ENCODE data around the gene INTS2. TPM values are rescaled to one million over a fixed set of nuclear protein-coding genes. Genes with fewer than 3 reads are reported as not detected.

Gene INTS2
- total and polyA plus RNA-seq, 2 donors (not counting 1 experiment from before 2014, with no cell fraction given), result 3.5 to 19.5 TPM

DNA sequence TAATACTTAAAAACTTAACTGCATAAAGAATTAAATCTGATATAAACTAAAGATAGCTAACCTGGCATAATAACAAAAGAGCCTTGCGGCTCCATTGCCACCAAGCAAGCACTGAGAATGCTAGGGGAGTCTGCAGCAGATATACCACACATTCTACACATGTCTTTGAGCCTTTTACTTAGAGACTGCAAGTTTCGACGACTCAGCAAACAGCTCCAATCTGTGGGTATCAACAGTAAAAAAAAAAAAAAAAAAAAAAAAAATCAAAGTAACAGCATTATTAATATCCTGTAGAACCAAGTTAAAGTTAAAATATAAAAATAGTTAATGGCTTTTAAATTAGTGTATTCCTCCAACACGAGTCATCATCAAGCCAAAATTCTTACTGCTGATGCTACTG is 27.8 kb upstream of the INTS2 start:
- intact Hi-C loops (cut with micrococcal nuclease), result no loop called here
- Histone ChIP-seq H3K27ac (ENCODE audit: low read length in 2 of 2) (no peak overlapping the region), H4K20me1 (ENCODE audit: control insufficient read depth, insufficient read depth, low read length, poor library complexity, severe bottlenecking) (no peaks in the 10 kb centered on the region), H2AFZ (ENCODE audit: insufficient read depth, low read depth, low read length, poor library complexity, severe bottlenecking) (no peak overlapping the region), H3K9me3 (ENCODE audit: control extremely low read depth in 1 of 3, control insufficient read depth in 2 of 3, insufficient read depth in 1 of 3, low read length in 2 of 3) (no peaks in the 10 kb centered on the region), H3K4me2 (replicated peaks; ENCODE audit: low read depth, low read length, poor library complexity, severe bottlenecking) (no peak overlapping the region), H3K27me3 (replicated peaks in 1 of 4; ENCODE audit: control extremely low read depth in 1 of 4, control insufficient read depth in 3 of 4, insufficient read depth in 4 of 4, low read length in 3 of 4) (no peaks in the 10 kb centered on the region), H3K4me3 (ENCODE audit: control extremely low read depth in 1 of 5, extremely low read depth in 1 of 5, insufficient read depth in 1 of 5, low read depth in 2 of 5, low read length in 4 of 5) (no peak overlapping the region), H3K9ac (ENCODE audit: low read length) (no peak overlapping the region), H3K36me3 (replicated peaks in 1 of 2; ENCODE audit: control extremely low read depth in 1 of 2, control insufficient read depth in 1 of 2, extremely low read depth in 1 of 2, insufficient read depth in 2 of 2, low read length in 1 of 2) (peaks cover 14 to 70% of the 10 kb centered on the region in 2 experiments), H3K79me2 (ENCODE audit: control insufficient read depth, insufficient read depth, low read length) (no peaks in the 10 kb centered on the region), H3K4me1 (ENCODE audit: control insufficient read depth in 2 of 2, insufficient read depth in 2 of 2, low read length in 2 of 2) (no peaks in the 10 kb centered on the region)
- H3K27ac Mint-ChIP-seq, result no peak overlapping the region
- CTCF ChIA-PET, result no interaction called here
- no CpG with 5 or more reads among the region's 4 CpGs for WGBS (ENCODE audit: insufficient coverage)
- H3K27me3 Mint-ChIP-seq, result no peaks in the 10 kb centered on the region
- POLR2A ChIA-PET, result no interaction called here
- ATAC-seq (ENCODE audit: low read depth), result no peak
- H3K4me3 Mint-ChIP-seq, result no peak overlapping the region
- H3K9me3 Mint-ChIP-seq (ENCODE audit: insufficient read depth), result no peaks in the 10 kb centered on the region
- TF ChIP-seq EZH2 (IDR thresholded peaks at IDR 0.05; ENCODE audit: borderline replicate concordance, insufficient read depth, low read depth, low read length, poor library complexity, severe bottlenecking), result no peak
- TF ChIP-seq, protein P1, sequence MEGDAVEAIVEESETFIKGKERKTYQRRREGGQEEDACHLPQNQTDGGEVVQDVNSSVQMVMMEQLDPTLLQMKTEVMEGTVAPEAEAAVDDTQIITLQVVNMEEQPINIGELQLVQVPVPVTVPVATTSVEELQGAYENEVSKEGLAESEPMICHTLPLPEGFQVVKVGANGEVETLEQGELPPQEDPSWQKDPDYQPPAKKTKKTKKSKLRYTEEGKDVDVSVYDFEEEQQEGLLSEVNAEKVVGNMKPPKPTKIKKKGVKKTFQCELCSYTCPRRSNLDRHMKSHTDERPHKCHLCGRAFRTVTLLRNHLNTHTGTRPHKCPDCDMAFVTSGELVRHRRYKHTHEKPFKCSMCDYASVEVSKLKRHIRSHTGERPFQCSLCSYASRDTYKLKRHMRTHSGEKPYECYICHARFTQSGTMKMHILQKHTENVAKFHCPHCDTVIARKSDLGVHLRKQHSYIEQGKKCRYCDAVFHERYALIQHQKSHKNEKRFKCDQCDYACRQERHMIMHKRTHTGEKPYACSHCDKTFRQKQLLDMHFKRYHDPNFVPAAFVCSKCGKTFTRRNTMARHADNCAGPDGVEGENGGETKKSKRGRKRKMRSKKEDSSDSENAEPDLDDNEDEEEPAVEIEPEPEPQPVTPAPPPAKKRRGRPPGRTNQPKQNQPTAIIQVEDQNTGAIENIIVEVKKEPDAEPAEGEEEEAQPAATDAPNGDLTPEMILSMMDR (IDR thresholded peaks at IDR 0.05), result no peak
- no peak for DNase-seq
- H3K4me1 Mint-ChIP-seq, result no peaks in the 10 kb centered on the region

DNA sequence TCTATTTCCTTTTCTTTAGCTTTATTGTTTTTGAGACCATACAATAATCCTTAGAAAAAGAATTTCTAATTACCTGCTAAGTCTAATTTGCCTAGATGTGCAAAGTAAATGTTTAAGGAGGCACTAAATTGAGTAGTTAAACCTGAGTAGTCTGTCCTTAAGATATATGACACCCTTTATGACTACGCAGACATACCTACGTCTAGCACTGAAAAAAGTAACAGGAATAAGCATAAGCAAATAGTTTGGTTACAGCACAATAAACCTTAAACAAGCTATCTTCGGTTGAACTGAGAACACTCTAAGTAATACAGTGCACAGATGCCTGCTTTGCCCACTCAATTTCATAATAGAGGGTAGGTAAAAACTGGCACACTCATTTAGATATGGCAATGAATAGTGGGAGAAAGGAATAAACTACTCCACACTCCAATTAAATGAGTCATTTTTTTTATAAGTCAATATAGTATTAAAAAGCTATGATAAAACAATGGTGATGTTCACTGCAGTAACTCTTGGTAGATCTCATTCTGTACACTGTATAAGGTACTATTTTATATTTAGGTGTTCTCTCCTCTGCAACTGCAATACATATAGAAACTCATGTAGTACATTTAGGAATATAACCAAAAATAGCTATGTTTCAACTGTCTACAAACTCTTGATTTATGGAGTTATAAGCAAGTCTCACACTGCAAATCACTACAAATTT is 19.7 kb upstream of the INTS2 start:
- ChIA-PET CTCF (interaction anchor here (0.7 to 1.7 kb wide), 2 partner anchors 13 to 162 kb away, joined by 3 to 4 read pairs; no protein-coding TSS in a partner anchor), POLR2A (no interaction called here)
- ATAC-seq (ENCODE audit: low read depth), result no peak
- no CpG with 5 or more reads among the region's 3 CpGs for WGBS (ENCODE audit: insufficient coverage)
- Histone ChIP-seq H3K36me3 (replicated peaks in 1 of 2; ENCODE audit: control extremely low read depth in 1 of 2, control insufficient read depth in 1 of 2, extremely low read depth in 1 of 2, insufficient read depth in 2 of 2, low read length in 1 of 2) (peaks cover 18 to 72% of the 10 kb centered on the region in 2 experiments), H2AFZ (ENCODE audit: insufficient read depth, low read depth, low read length, poor library complexity, severe bottlenecking) (no peak overlapping the region), H3K27me3 (replicated peaks in 1 of 4; ENCODE audit: control extremely low read depth in 1 of 4, control insufficient read depth in 3 of 4, insufficient read depth in 4 of 4, low read length in 3 of 4) (no peaks in the 10 kb centered on the region), H3K79me2 (ENCODE audit: control insufficient read depth, insufficient read depth, low read length) (no peaks in the 10 kb centered on the region), H3K4me1 (ENCODE audit: control insufficient read depth in 2 of 2, insufficient read depth in 2 of 2, low read length in 2 of 2) (no peaks in the 10 kb centered on the region), H3K9ac (ENCODE audit: low read length) (no peak overlapping the region), H3K4me3 (ENCODE audit: control extremely low read depth in 1 of 5, extremely low read depth in 1 of 5, insufficient read depth in 1 of 5, low read depth in 2 of 5, low read length in 4 of 5) (no peak overlapping the region), H3K27ac (ENCODE audit: low read length in 2 of 2) (no peak overlapping the region), H3K4me2 (replicated peaks; ENCODE audit: low read depth, low read length, poor library complexity, severe bottlenecking) (no peak overlapping the region), H3K9me3 (ENCODE audit: control extremely low read depth in 1 of 3, control insufficient read depth in 2 of 3, insufficient read depth in 1 of 3, low read length in 2 of 3) (no peaks in the 10 kb centered on the region), H4K20me1 (ENCODE audit: control insufficient read depth, insufficient read depth, low read length, poor library complexity, severe bottlenecking) (no peaks in the 10 kb centered on the region)
- no peak for DNase-seq
- Mint-ChIP-seq H3K27ac (no peak overlapping the region), H3K9me3 (ENCODE audit: insufficient read depth) (no peaks in the 10 kb centered on the region), H3K4me1 (no peaks in the 10 kb centered on the region), H3K4me3 (no peak overlapping the region), H3K27me3 (no peaks in the 10 kb centered on the region)
- TF ChIP-seq, protein P1 (IDR thresholded peaks at IDR 0.05), result no peak
- TF ChIP-seq EZH2 (IDR thresholded peaks at IDR 0.05; ENCODE audit: borderline replicate concordance, insufficient read depth, low read depth, low read length, poor library complexity, severe bottlenecking), result no peak
- intact Hi-C loops (cut with micrococcal nuclease), result no loop called here

Data from B cell (primary cell).